Stimulated activated CD8-positive, alpha-beta memory T cell treated with anti-CD3 and anti-CD28 coated beads, Interleukin-15, amount 100 ng/mL, for 1 hour (primary cell): Measurements from ENCODE around the gene TECPR2.

ENCODE experiments used
- DNase-seq: peaks from one replicate; pipeline ENCODE4 v3.0.0-alpha.2; 2020; ENCODE audit warnings: low read depth

Gene TECPR2

GRCh38 chr14:102375119-102375518 is 12.4 kb downstream of the TECPR2 start:
- no peak for DNase-seq

- DNase-seq = no peak
Measured at GRCh38 chr14:102377696-102378095, 15.0 kb downstream of the TECPR2 start.

GRCh38 chr14:102378830-102379229 is 16.1 kb downstream of the TECPR2 start:
- DNase-seq = no peak

DNA sequence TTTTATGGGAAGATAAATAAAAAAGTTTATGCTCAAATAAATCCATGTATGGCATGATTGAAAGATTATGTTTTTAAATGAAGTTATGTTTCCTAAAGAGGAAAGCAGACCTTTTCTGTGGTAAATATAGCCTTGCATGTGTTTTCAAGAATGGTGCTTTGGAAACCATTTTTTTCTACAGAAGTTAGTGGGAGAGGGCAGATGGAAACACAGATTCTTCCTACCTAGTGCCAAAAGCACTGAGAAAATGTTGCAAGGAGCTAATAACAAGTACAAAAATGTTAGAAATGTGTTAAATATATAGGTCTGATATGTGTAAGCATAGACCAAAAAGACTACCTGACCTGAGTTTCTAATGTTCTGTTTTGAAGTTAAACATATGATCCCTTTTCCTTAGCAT is 24.3 kb downstream of the TECPR2 start:
- DNase-seq = no peak

DNA sequence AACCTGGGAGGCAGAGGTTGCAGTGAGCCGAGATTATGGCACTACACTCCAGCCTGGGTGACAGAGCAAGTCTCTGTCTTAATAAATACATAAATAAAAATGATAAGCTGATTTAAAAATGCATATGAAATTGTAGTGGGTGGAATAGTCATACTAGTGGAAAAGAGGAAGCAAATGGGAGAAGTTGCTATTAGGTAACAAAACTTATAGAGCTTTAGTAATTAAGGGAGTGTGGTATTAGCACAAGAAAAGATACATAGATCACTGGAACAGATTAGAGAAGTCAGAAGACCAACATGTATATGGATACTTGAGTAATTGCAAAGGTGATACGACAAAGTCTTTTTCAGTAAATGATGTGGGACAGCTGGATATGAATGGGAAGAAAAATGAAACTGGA is 26.5 kb downstream of the TECPR2 start:
- no peak for DNase-seq

DNA sequence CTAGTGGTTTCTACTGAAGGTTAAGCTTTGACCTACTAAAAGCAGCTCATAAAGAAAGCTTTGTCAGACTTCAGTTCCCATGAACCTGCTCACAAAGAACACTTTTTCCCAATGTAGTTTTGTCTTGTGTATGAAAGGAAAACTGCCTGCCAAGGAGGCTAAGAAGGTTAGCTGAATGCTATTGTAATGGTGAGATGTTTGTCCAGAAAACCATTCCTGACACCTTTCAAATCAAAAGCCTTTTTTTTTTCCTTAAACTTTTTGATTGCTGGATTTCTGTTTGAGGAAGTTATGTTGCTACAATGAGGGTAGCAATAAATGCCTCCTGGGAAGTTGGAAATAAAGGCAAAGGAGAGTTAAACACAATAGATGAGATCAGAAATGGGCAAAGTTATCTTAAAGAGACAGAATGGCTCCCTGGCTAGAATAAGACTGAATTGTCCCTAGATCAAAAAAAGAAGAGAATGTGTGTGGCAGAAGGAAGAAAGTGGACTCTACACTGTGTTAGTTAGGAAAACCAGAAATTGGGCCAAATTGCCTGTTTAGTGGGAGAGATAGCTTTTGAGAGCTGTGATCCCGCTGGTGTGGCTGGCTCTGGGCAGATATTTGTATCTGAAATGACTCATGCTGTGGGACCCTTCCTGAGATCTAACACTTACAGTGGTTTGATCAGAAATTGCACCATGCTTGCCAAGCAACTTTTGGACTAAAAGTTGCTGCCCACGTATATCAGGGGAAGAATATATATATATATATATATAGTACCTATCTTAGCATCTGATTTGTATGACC is 27.5 kb downstream of the TECPR2 start:
- DNase-seq = no peak

GRCh38 chr14:102392506-102392905 is 29.8 kb downstream of the TECPR2 start:
- DNase-seq = no peak

GRCh38 chr14:102394717-102395375 is 32.1 kb downstream of the TECPR2 start:
- no peak for DNase-seq

DNA sequence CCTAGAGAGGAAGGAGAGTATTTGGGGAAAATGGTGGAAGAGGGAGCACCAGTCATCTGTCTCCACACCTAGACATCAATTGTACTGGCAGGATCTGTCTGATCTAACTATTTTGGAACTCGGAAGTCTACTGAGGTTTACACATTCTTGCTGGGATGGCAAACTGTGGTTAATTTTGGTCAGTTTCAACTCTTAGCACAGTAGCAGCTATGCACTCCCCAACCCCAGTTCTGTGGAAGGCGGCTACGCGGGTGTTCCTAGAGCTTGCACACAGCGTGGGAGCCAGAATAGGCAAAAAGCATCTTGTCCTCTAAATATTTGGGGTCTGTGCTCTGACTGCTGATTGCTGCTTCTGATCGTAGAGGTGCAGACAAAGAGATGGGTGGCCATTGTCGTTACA is 33.8 kb downstream of the TECPR2 start:
- DNase-seq = no peak

GRCh38 chr14:102403028-102403427 is 40.3 kb downstream of the TECPR2 start:
- DNase-seq = no peak

DNA sequence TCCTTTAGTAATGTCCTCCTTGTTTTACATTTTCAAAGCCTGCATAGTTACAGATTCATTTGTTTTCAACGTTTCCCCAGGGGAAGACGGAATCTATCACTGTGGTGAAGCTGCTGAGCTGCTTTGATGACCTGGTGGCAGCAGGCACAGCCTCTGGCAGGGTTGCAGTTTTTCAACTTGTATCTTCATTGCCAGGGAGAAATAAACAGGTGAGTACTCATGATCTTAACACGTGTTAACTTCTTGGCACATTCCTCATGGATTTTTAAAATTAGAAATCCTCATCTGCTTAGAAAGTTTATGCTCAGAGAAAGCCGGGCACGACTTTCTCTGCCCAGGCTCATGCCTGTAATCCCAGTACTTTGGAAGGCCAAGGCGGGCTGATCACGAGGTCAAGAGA is 44.5 kb downstream of the TECPR2 start:
- DNase-seq = no peak

DNA sequence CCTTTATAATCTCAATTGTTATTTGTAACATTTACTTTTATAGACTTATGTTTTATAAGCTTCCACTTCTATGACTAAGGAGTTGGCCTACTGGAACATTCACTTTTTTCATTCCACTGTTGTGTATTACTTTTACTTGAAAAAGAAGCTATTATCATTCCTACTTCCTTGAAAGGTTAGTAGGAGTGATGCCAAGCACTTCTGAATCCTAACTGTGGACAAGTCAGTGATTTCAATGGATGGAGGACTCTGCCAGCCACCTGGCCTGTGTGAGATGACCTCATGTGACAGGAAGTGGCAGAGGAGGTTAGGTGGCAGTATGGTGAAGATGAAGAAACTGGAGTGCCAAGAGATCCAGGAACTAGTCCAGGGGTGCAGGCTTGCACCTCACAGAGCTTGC is 46.0 kb downstream of the TECPR2 start:
- DNase-seq = no peak

DNA sequence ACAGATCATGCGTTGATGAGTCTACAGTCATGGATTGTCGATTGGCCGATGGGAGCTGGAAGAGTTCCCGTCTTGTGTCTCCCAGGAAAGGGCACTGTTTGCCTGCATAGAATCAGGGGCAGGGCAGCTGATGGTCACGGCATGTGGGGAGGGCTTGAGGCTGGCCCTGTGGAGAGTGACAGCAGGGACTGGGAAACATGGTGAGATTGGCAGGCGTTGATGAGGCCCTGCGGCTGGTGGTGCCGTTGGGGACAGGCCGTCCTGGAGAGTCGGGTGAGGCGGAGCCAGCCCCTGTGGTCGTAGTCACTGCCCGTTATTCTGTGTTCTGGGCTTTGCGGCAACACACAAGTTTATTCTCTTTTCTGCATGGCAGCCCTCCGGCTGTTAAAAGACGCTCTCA is 52.9 kb downstream of the TECPR2 start:
- no peak for DNase-seq

- no peak for DNase-seq
Measured at GRCh38 chr14:102417001-102417431, 54.3 kb downstream of the TECPR2 start.

DNA sequence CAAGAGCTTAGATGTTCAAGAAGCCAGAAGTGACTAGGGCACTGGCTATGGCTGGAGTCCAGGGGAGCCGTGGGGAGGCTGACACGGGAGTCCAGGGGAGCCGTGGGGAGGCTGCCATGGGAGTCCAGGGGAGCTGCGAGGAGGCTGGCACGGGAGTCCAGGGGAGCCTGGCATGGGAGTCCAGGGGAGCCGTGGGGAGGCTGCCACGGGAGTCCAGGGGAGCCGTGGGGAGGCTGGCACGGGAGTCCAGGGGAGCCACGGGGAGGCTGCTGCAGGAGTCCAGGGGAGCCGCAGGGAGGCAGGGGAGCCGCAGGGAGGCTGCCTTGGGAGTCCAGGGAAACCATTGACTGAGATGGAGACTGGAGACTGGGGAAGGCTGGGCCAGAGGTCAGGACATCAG is 54.9 kb downstream of the TECPR2 start:
- no peak for DNase-seq

GRCh38 chr14:102418169-102418852 is 55.6 kb downstream of the TECPR2 start:
- DNase-seq = no peak

DNA sequence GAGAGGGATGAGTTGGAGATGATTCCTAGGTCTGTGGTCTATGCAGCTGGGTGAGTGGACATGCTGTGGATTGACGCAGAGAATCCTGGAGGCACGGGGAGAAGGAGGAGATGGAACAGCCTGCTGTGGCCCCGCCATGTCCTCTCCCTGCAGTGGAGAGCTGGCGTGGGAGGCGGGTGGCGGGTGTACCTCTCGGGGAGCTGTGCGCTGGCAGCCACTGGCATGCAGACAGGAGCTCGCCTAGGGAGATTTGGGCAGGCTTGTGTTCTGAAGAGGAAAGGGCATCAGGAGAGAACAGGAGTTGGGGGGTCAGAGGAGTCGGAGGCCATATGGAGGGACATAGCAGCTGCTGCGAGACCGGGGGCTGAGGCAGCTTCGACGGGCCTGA is 56.1 kb downstream of the TECPR2 start:
- DNase-seq = no peak

DNA sequence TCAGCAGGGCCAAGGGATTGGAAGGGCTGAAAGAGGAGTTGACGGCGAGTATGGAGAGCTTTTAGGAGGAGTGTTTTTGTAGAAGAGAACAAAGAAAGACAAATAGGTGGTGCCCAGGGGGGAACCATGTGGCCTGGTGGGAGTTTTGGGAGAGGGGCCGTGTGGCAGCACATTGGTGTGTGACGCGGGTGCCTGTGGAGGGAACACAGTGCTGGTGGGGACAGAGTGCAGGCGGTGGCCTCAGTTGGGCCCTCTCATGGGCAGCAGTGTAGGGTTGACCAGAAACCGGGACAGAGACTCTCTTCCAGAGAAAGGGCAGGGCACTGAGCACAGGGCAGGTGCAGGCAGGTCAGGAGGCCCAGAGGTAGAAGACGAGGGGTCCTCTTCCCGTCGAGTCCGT is 56.5 kb downstream of the TECPR2 start:
- DNase-seq = no peak

DNA sequence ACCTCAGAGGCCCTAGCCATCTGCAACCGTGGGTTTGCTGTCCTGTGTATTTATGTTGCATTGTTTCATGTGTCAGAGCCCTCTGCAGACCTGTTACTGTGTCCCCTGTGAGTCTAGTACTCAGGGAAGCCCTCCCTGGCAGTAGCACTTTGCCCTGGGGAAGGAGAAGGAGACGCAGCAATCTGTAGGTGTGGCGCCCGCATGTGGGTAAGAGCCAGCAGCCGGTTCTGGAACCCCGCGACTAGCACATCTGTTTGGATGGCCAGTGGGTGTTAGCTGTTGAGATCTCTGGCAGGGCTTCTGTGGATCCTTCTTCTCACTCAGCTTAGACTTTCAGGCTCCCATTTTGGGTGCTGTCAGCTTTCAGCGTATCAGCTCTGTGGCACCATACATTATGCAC is 57.0 kb downstream of the TECPR2 start:
- no peak for DNase-seq

GRCh38 chr14:102421411-102422057 is 58.8 kb downstream of the TECPR2 start:
- DNase-seq = no peak

GRCh38 chr14:102424520-102424919 is 61.8 kb downstream of the TECPR2 start:
- DNase-seq = no peak

- no peak for DNase-seq
Measured at GRCh38 chr14:102424923-102425322, 62.2 kb downstream of the TECPR2 start.

- DNase-seq = no peak
Measured at GRCh38 chr14:102426796-102427195, 64.1 kb downstream of the TECPR2 start.
